ENCODE measurements around the gene SETDB2. TPM values are rescaled to one million over a fixed set of nuclear protein-coding genes. Genes with fewer than 3 reads are reported as not detected.

SETDB2 gene, protein sequence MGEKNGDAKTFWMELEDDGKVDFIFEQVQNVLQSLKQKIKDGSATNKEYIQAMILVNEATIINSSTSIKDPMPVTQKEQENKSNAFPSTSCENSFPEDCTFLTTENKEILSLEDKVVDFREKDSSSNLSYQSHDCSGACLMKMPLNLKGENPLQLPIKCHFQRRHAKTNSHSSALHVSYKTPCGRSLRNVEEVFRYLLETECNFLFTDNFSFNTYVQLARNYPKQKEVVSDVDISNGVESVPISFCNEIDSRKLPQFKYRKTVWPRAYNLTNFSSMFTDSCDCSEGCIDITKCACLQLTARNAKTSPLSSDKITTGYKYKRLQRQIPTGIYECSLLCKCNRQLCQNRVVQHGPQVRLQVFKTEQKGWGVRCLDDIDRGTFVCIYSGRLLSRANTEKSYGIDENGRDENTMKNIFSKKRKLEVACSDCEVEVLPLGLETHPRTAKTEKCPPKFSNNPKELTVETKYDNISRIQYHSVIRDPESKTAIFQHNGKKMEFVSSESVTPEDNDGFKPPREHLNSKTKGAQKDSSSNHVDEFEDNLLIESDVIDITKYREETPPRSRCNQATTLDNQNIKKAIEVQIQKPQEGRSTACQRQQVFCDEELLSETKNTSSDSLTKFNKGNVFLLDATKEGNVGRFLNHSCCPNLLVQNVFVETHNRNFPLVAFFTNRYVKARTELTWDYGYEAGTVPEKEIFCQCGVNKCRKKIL
- 20.6 TPM for total RNA-seq

DNA sequence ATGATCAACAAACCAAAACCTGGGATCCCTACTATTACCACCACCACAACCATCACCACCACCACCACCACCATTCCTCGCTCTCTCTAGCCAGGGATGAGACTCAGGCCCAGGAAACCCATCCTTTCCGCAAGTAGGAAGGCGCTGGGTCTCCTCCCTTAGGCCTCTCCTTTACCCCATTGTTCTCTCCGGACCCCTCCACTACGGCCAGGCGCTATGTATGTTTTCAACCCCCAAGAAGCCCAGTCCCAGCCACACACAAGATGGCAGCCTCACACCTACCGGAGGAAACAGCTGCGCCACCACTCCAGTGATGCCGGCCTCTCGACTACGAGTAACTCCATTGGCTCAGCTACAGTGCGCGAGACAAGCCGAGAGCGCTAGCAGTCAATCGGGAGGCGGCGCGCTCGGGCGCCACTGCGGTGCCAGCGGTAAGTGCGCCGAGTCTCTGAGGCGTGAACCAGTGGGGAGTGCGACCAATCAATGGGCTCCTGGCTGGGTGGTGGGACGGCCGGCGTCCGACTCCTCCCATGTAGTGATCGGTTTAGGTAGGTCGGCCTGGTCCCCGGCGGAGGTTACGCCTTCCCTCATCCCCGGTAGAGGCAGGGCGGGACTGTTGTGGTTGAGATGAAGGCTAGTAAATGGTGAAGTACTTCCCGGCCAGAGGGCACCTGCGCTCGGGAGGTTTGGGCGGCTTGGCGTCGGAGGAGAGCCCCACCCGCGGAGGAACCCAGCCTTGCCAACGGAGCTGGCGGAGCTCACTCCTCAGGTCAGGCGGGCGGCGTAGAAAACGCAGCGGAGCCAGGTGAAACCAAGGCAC, at the start of gene SETDB2, which contains the start of gene CAB39L:
TSS of gene SETDB2 (plus strand) at position 571 of the 820 bp plus-strand sequence. CDS start 7,620 bp downstream, outside the sequence.
TSS of gene CAB39L (minus strand) at position 361 of the 820 bp plus-strand sequence. CDS start 61,154 bp downstream, outside the sequence.
- no peaks in the 10 kb centered on the region for H3K9me3 ChIP-seq (ENCODE audit: low read depth, low read length)
- H3K27me3 ChIP-seq (ENCODE audit: insufficient read depth, low read length), result no peaks in the 10 kb centered on the region
- H3K4me1 ChIP-seq (ENCODE audit: insufficient read depth, low read length), result peaks cover 17% of the 10 kb centered on the region
- H3K4me3 ChIP-seq (ENCODE audit: low read length), result peak within 1 kb of the TSS; percentile 56

DNA sequence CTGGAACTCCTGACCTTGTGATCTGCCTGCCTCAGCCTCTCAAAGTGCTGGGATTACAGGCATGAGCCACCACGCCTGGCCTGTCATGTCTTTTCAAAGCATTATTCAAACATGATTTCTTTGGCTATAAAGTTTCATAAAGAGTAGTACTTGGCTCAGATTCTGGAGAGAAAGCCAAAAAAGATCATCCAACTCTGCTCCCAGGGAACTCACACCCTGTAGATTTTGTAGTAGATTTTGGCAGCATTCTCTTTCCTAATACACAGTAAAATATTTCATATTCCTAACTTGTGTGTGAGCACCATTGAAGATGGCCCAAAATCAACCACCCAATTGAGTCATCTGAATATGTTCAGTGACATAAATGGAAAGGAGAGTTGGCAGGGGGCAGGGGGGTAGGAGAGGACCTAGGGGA, 48.6 kb upstream of the SETDB2 start:
- Histone ChIP-seq H3K27me3 (ENCODE audit: insufficient read depth, low read length) (no peaks in the 10 kb centered on the region), H3K4me1 (ENCODE audit: insufficient read depth, low read length) (no peaks in the 10 kb centered on the region), H3K9me3 (ENCODE audit: low read depth, low read length) (no peaks in the 10 kb centered on the region), H3K4me3 (ENCODE audit: low read length) (no peak overlapping the region)

DNA sequence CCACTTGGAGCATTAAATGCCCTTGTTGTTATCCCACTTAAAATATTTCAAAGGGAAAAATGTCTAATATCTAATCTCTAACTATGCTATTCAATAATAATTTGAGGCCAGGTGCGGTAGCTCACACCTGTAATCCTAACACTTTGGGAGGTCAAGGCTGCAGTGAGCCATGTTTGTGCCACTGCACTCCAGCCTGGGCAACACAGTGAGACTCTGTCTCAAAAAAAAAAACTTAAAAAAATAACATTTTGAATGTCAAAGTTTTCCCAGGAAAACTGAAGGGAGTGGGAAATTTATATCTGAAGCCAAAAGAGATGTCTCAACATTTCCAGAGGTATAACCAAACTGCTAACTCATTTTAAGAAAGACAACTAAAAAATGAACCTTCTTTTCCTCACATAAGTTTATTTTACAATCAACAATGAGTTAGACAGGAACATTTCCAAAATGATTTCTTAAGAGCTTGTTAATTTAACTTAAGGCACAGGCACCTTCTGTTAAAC, 48.1 kb upstream of the SETDB2 start:
- Histone ChIP-seq H3K4me3 (ENCODE audit: low read length) (no peak overlapping the region), H3K9me3 (ENCODE audit: low read depth, low read length) (no peaks in the 10 kb centered on the region), H3K27me3 (ENCODE audit: insufficient read depth, low read length) (no peaks in the 10 kb centered on the region), H3K4me1 (ENCODE audit: insufficient read depth, low read length) (peaks cover under 1% of the 10 kb centered on the region)

DNA sequence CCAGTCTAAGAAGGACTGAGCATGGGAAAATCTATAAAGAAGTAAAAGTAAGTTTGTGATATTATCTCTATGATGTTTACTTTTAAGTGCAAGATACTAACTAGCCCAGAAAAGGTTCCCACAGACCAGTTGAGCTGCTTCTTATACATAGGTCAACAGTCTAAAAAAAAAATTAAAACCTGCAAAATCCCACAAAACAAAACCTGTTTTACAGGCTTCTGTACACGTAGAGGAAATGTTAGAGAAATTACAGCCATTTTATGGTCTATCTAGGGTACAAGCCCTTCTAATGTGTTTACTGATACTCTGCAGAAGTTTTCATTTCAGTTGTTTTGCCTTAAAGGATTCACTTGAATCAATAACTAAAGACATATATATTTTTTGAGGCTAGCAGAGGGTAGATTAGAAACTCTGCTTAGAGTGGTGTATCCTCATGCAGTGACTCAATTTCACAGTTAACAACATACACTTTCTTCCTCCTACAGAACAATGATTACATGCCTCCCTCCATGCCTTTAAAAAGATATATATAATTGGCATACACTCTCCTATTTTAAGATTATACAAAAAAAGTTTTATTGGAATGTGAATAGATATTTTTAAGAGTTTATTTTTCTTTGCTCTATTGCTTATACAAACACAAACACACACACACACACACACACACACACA, 44.1 kb upstream of the SETDB2 start:
- Histone ChIP-seq H3K4me1 (ENCODE audit: insufficient read depth, low read length) (peaks cover 5% of the 10 kb centered on the region), H3K9me3 (ENCODE audit: low read depth, low read length) (peaks cover 12% of the 10 kb centered on the region), H3K4me3 (ENCODE audit: low read length) (no peak overlapping the region), H3K27me3 (ENCODE audit: insufficient read depth, low read length) (no peaks in the 10 kb centered on the region)

DNA sequence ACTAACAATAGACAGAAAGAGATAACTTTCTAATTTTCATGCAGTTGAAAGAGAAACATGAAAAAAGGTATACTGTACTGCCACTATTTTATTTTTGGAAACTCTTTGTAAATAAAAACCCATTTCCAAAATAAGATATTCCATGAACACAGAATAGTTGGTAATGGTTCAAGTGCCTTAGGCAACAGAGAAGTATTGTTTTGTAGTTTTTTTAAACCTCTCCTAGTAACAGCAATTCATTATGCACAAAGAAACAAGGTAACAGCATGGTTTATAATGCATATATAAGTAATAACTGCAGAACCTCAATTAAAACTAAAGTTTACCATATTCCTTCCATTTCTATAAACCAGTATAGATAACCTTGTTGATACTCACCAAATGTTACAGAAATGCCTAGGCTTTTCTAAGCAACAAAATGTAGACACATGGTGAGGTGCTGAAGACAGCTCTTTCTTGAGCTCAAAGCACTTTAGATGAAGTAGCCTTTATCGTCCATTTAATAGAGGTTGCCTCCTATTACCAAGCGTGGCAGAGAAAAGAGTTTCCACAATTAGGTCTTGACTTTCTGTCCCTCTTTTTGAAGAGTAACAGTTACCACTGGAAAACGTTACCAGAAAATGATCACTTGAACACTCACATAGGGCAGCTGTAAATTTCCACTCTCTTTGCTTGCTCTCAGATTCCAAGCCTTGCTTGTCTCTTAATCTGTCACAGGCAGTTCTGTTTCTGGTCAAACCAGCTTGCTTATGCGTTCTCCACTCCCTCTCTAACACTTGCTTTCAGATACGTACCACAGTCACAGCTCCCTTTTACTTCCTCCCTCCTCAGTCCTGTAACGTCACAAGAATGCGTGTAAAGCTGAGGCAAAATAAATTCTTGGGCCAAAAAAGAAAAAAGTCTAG, 43.1 kb upstream of the SETDB2 start:
- H3K9me3 ChIP-seq (ENCODE audit: low read depth, low read length), result peaks cover 15% of the 10 kb centered on the region
- no peaks in the 10 kb centered on the region for H3K27me3 ChIP-seq (ENCODE audit: insufficient read depth, low read length)
- no peak overlapping the region for H3K4me3 ChIP-seq (ENCODE audit: low read length)
- H3K4me1 ChIP-seq (ENCODE audit: insufficient read depth, low read length), result peaks cover 5% of the 10 kb centered on the region

DNA sequence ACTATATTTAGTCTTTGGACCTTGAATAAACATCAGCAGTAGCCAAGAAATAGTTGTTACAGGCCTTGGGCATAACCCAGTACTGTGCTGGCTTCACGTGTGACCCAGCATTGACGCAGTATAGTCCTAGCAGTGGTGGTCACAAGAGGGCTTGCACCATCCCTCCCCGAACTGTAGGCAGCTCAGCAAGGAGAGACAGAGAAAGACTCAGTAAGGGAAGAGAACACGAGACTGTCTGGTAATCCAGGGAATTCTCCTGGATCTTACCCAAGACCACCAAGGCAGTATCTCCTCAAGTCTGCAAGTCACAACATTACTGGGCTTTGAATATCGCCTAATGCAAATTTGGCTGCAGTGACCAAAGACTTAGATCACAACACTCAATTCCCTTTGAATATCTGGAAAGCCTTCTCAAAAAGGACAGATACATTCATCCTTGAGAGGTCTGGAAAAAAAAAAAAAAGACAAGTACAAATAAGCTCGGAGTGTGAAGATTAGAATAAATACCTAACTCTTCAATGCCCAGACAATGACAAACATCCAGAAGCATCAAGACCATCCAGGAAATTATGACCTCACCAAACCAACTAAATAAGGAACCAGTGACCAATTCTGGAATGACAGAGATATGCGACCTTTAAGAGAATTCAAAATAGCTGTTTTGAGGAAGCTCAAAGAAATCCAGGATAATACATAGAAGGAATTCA, 39.9 kb upstream of the SETDB2 start:
- Histone ChIP-seq H3K27me3 (ENCODE audit: insufficient read depth, low read length) (no peaks in the 10 kb centered on the region), H3K4me1 (ENCODE audit: insufficient read depth, low read length) (peaks cover 5% of the 10 kb centered on the region), H3K4me3 (ENCODE audit: low read length) (no peak overlapping the region), H3K9me3 (ENCODE audit: low read depth, low read length) (peaks cover 15% of the 10 kb centered on the region)

DNA sequence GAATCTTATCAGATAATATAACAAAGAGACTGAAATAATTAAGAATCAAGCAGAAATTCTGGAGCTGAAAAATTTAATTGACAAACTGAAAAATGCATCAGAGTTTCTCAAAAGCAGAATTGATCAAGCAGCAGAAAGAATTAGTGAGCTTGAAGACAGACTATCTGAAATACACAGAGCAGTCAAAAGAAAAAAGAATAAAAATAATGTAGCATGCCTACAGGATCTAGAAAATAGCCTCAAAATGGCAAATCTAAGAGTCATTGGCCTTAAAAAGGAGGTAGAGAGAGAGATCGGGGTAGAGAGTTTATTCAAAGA, 39.4 kb upstream of the SETDB2 start:
- H3K4me3 ChIP-seq (ENCODE audit: low read length), result no peak overlapping the region
- H3K4me1 ChIP-seq (ENCODE audit: insufficient read depth, low read length), result peaks cover 5% of the 10 kb centered on the region
- no peaks in the 10 kb centered on the region for H3K27me3 ChIP-seq (ENCODE audit: insufficient read depth, low read length)
- peaks cover 15% of the 10 kb centered on the region for H3K9me3 ChIP-seq (ENCODE audit: low read depth, low read length)

DNA sequence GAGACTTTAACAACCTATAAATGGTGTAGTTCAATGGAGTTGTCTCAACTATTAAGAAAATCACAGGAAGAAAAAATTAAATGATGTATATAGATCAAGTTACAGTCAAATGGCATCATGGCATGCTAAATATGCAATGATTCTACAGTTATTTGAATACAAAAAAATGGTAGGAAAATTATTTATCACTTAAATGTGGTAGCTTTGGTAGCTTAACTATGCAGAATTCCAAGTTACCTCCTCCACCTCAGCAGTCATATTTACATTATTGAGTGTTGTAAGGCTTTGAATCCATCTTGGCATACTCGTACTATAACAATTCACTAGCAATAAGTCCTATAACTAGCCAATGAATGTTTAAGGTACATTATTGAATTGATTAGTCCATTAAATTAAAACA, 37.0 kb upstream of the SETDB2 start:
- H3K9me3 ChIP-seq (ENCODE audit: low read depth, low read length), result peaks cover 15% of the 10 kb centered on the region
- no peaks in the 10 kb centered on the region for H3K27me3 ChIP-seq (ENCODE audit: insufficient read depth, low read length)
- no peak overlapping the region for H3K4me3 ChIP-seq (ENCODE audit: low read length)
- no peaks in the 10 kb centered on the region for H3K4me1 ChIP-seq (ENCODE audit: insufficient read depth, low read length)

DNA sequence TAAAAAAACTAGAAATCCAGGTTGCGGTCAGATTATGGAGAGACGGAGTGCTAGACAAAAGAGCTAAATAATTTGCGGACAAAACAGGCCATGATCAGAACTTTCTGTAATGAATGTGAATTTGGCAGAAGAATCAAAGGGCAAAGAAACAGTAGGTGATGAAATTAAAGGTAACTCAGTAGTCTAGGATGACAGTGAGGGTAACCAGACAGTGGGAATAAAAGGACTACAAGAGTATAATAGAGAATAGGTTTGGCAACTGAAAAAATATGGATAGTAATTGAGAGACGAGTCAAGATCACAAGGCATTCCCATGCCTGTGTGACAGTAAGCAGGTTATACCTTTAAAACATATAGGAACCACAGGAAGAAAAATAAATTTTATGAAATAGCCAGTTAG, 36.1 kb upstream of the SETDB2 start:
- no peaks in the 10 kb centered on the region for H3K27me3 ChIP-seq (ENCODE audit: insufficient read depth, low read length)
- no peaks in the 10 kb centered on the region for H3K4me1 ChIP-seq (ENCODE audit: insufficient read depth, low read length)
- peaks cover 15% of the 10 kb centered on the region for H3K9me3 ChIP-seq (ENCODE audit: low read depth, low read length)
- H3K4me3 ChIP-seq (ENCODE audit: low read length), result no peak overlapping the region

DNA sequence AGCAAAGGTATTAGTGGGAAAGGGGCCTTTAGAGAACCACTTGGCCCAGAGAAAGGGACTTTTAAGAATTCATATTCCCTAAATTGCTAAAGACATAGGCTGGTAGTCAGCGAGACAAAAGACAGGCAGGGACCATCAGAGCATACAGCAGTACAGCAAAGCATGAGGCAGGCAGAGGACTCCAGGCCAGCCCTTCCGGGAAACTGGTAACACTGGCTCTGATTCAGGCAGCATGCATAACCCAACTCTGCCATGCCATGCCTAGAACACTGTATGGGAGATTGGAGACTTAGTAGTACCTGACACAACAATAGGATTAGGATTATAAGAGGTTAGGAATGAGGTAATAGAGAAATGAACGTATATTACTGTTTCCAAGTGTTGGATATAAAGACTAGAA, 35.1 kb upstream of the SETDB2 start:
- no peaks in the 10 kb centered on the region for H3K27me3 ChIP-seq (ENCODE audit: insufficient read depth, low read length)
- peaks cover 13% of the 10 kb centered on the region for H3K9me3 ChIP-seq (ENCODE audit: low read depth, low read length)
- H3K4me1 ChIP-seq (ENCODE audit: insufficient read depth, low read length), result no peaks in the 10 kb centered on the region
- no peak overlapping the region for H3K4me3 ChIP-seq (ENCODE audit: low read length)

DNA sequence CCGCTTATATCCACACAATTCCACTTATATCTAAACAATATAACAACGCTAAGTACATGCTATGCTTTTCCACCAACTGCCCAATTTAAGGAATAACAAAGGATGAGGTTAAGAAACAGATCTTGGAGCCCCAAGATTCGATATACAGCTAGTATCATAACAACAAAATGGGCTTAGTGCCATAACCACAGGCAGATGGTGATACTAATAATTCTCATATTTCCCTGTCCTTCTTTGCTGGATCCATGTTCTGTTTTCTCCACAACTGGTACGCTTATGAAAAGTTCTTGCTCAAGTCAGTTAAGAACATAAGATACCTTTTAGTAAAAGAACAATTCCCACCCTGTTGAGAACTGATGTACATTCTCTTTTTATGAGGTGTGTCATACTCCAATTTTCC, 34.1 kb upstream of the SETDB2 start:
- H3K27me3 ChIP-seq (ENCODE audit: insufficient read depth, low read length), result no peaks in the 10 kb centered on the region
- no peaks in the 10 kb centered on the region for H3K4me1 ChIP-seq (ENCODE audit: insufficient read depth, low read length)
- H3K4me3 ChIP-seq (ENCODE audit: low read length), result no peak overlapping the region

DNA sequence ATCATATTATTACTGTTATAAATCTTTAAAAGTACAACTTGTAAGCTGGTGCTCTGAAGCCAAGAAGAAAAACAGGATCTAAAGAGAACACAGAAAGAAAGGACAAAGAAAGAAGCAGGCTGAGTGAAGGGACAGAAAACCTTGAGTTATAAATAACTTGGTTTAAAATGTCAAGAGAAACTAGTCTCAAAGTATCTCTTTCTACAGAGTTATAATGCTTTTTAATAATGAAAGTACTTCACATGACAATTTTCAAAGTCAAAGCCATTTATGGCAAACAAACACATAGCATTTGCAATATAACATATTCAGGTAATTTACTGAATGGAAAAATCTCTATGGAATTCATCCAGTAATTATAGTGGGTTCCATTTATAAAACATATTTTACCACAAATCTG, 33.6 kb upstream of the SETDB2 start:
- Histone ChIP-seq H3K27me3 (ENCODE audit: insufficient read depth, low read length) (no peaks in the 10 kb centered on the region), H3K4me3 (ENCODE audit: low read length) (no peak overlapping the region), H3K4me1 (ENCODE audit: insufficient read depth, low read length) (no peaks in the 10 kb centered on the region), H3K9me3 (ENCODE audit: low read depth, low read length) (no peaks in the 10 kb centered on the region)

More for the DNA sequence above, 34.1 kb upstream of the SETDB2 start:
- peaks cover 3% of the 10 kb centered on the region for H3K9me3 ChIP-seq (ENCODE audit: low read depth, low read length)

DNA sequence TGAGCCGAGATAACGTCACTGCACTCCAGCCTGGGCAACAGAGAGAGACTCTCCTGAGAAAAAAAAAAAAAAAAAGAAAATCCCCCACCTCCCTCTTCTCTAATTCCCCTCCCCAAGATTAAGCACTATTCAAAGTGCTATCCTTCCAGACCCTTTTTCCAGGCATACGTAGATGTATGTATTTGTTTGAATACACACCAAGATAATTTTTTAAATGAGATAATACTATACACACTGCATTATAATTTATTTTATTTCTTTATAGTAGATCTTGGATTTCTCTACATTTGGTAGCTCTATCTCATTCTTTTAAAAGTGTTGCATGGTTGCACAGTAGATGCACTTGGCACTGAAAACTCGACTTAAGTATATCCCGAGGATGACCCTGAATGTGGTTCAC, 32.7 kb upstream of the SETDB2 start:
- Histone ChIP-seq H3K4me3 (ENCODE audit: low read length) (no peak overlapping the region), H3K4me1 (ENCODE audit: insufficient read depth, low read length) (no peaks in the 10 kb centered on the region), H3K27me3 (ENCODE audit: insufficient read depth, low read length) (no peaks in the 10 kb centered on the region), H3K9me3 (ENCODE audit: low read depth, low read length) (no peaks in the 10 kb centered on the region)

Measured in mononuclear cell (primary cell).